ENCODE measurements around the gene GPR153.
"Not testable (repeated sequence)": the region's sequence is repeated elsewhere in the genome, so short reads cannot be mapped to it uniquely, and the experiment has no call there.

GPR153 gene
- 1.8 to 6.1 (median 2.5) reads per million in 17 experiments for total RNA-seq

GRCh38 chr1:6260961-6261614 lies at the start of gene GPR153:
Gene GPR153 (minus strand): TSS chr1:6261098. CDS start chr1:6254905, 6,193 bp downstream.
- DNase-seq: peak; percentile 45 to 78 (median 62)

- no peak for DNase-seq
Measured at GRCh38 chr1:6310116-6310848, 49.4 kb upstream of the GPR153 start.

- no peak for DNase-seq
Measured at GRCh38 chr1:6309564-6309963, 48.7 kb upstream of the GPR153 start.

- DNase-seq: no peak
Measured at GRCh38 chr1:6308449-6308848, 47.6 kb upstream of the GPR153 start.

- DNase-seq: not testable (repeated sequence)
Measured at GRCh38 chr1:6307682-6308081, 46.8 kb upstream of the GPR153 start.

GRCh38 chr1:6307099-6307498 lies 46.2 kb upstream of the GPR153 start:
- no peak for DNase-seq

GRCh38 chr1:6303397-6304012 lies 42.6 kb upstream of the GPR153 start:
- DNase-seq: no peak

GRCh38 chr1:6302568-6302967 lies 41.7 kb upstream of the GPR153 start:
- DNase-seq: no peak

GRCh38 chr1:6301526-6301925 lies 40.6 kb upstream of the GPR153 start:
- DNase-seq: no peak

GRCh38 chr1:6300342-6301048 lies 39.6 kb upstream of the GPR153 start:
- no peak for DNase-seq

GRCh38 chr1:6299557-6300165 lies 38.8 kb upstream of the GPR153 start:
- DNase-seq: no peak

- DNase-seq: no peak
Measured at GRCh38 chr1:6298940-6299465, 38.1 kb upstream of the GPR153 start.

GRCh38 chr1:6298530-6298929 lies 37.6 kb upstream of the GPR153 start:
- DNase-seq: no peak

- no peak for DNase-seq
Measured at GRCh38 chr1:6295910-6296309, 35.0 kb upstream of the GPR153 start.

- DNase-seq: no peak
Measured at GRCh38 chr1:6294890-6295556, 34.1 kb upstream of the GPR153 start.

- no peak for DNase-seq
Measured at GRCh38 chr1:6294080-6294889, 33.4 kb upstream of the GPR153 start.

- no peak for DNase-seq
Measured at GRCh38 chr1:6292102-6292501, 31.2 kb upstream of the GPR153 start.

- DNase-seq: no peak
Measured at GRCh38 chr1:6288665-6289064, 27.8 kb upstream of the GPR153 start.

- no peak for DNase-seq
Measured at GRCh38 chr1:6288026-6288425, 27.1 kb upstream of the GPR153 start.

GRCh38 chr1:6287431-6287886 lies 26.6 kb upstream of the GPR153 start:
- DNase-seq: no peak

- no peak for DNase-seq
Measured at GRCh38 chr1:6287029-6287428, 26.1 kb upstream of the GPR153 start.
